Measurements from ENCODE around the gene BCHE.

The BCHE gene

DNA sequence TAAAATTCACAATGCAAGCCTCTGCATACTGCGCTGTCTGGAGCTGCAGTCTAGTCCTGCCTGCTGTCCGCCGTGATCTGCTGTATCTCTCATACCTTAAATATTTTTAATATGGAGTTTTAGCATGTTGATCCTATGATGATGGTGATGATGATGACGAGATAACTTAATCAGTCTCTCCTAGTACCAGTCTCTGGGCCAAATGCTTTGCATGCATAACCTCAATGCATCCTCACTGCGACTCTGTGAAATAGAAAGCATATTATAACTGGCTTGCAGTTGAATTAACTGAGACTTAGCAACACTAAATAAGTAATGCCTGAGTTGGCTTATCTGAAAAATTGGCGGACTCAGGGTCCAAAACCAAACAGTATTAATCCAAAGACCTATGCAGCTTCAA lies 38.4 kb upstream of the BCHE start:
- Mint-ChIP-seq H3K4me1 (no peaks in the 10 kb centered on the region), H3K27ac (no peak overlapping the region), H3K27me3 (ENCODE audit: low read depth, poor library complexity) (peaks cover 2% of the 10 kb centered on the region), H3K36me3 (ENCODE audit: low read depth) (no peaks in the 10 kb centered on the region), H3K4me3 (no peak overlapping the region), H3K9me3 (peaks cover 10% of the 10 kb centered on the region)
- TF ChIP-seq CTCF (IDR thresholded peaks at IDR 0.05), result no peak
- DNase-seq, result no peak

GRCh38 chr3:165874663-165875489 lies 37.7 kb upstream of the BCHE start:
- Mint-ChIP-seq H3K27ac (no peak overlapping the region), H3K27me3 (ENCODE audit: low read depth, poor library complexity) (peaks cover 6% of the 10 kb centered on the region), H3K4me3 (no peak overlapping the region), H3K9me3 (peaks cover 18% of the 10 kb centered on the region), H3K36me3 (ENCODE audit: low read depth) (no peaks in the 10 kb centered on the region), H3K4me1 (no peaks in the 10 kb centered on the region)
- DNase-seq, result no peak
- no peak for TF ChIP-seq CTCF (IDR thresholded peaks at IDR 0.05)

GRCh38 chr3:165868088-165868487 lies 30.9 kb upstream of the BCHE start:
- DNase-seq, result no peak
- TF ChIP-seq CTCF (IDR thresholded peaks at IDR 0.05), result no peak
- H3K4me1 Mint-ChIP-seq, result no peaks in the 10 kb centered on the region
- peaks cover 19% of the 10 kb centered on the region for H3K9me3 Mint-ChIP-seq
- no peaks in the 10 kb centered on the region for H3K36me3 Mint-ChIP-seq (ENCODE audit: low read depth)
- H3K27ac Mint-ChIP-seq, result no peak overlapping the region
- H3K4me3 Mint-ChIP-seq, result no peak overlapping the region
- H3K27me3 Mint-ChIP-seq (ENCODE audit: low read depth, poor library complexity), result peaks cover 6% of the 10 kb centered on the region

DNA sequence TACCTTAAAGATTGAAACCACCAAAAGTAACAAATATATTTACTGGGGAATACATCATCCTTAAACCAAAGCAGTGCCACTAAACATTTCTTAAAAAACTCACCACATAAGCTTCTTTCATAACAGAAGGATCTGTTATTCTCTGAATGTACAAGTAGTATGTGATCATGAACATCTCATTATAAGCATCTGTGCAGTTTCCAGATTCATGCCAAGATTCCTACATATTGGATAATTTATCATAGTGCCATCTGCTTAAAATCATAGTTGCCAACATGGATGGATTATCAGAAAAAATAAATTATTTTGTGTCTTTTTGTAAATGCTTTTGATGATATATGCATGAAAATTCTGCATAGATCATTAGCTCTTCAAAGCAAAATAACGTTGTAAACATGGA lies 21.8 kb upstream of the BCHE start:
- Mint-ChIP-seq H3K4me3 (no peak overlapping the region), H3K4me1 (no peaks in the 10 kb centered on the region), H3K36me3 (ENCODE audit: low read depth) (no peaks in the 10 kb centered on the region), H3K27me3 (ENCODE audit: low read depth, poor library complexity) (no peaks in the 10 kb centered on the region), H3K27ac (no peak overlapping the region), H3K9me3 (no peaks in the 10 kb centered on the region)
- DNase-seq, result no peak
- no peak for TF ChIP-seq CTCF (IDR thresholded peaks at IDR 0.05)

DNA sequence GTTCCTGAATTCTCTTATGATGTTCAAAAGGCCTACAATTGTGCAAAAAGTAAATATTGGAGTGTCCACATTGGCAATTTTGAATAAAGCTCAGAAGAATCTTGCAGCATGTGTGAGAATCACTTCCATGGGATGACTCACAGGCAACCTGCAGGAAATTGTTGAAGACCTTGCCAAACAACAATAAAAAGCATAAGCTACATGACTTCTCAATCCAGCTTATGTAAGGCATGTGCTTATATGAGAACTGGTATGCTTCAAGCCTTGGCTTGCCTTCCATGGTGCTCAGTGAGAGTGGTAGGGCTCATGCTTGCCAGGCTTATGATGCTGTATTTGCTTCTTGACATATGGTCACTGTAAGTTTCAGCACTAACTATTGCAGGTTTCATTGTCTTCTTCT lies 18.4 kb upstream of the BCHE start:
- Mint-ChIP-seq H3K36me3 (ENCODE audit: low read depth) (no peaks in the 10 kb centered on the region), H3K4me1 (no peaks in the 10 kb centered on the region), H3K9me3 (no peaks in the 10 kb centered on the region), H3K27me3 (ENCODE audit: low read depth, poor library complexity) (no peaks in the 10 kb centered on the region), H3K27ac (no peak overlapping the region), H3K4me3 (no peak overlapping the region)
- no peak for TF ChIP-seq CTCF (IDR thresholded peaks at IDR 0.05)
- no peak for DNase-seq

GRCh38 chr3:165854696-165855095 lies 17.5 kb upstream of the BCHE start:
- no peaks in the 10 kb centered on the region for H3K36me3 Mint-ChIP-seq (ENCODE audit: low read depth)
- no peaks in the 10 kb centered on the region for H3K9me3 Mint-ChIP-seq
- H3K4me3 Mint-ChIP-seq, result no peak overlapping the region
- H3K27ac Mint-ChIP-seq, result no peak overlapping the region
- DNase-seq, result no peak
- no peaks in the 10 kb centered on the region for H3K27me3 Mint-ChIP-seq (ENCODE audit: low read depth, poor library complexity)
- peak; percentile 72 for TF ChIP-seq CTCF (IDR thresholded peaks at IDR 0.05)
- no peaks in the 10 kb centered on the region for H3K4me1 Mint-ChIP-seq
